BJ (cell line): ENCODE results near the gene LILRB4. TPM values are rescaled to one million over a fixed set of nuclear protein-coding genes. Genes with fewer than 3 reads are reported as not detected.

Source experiments
- CTCF ChIA-PET: fragments of 350-600 bp; formaldehyde crosslinking; extraction: SDS; loops from one replicate; lab custom pipeline; 2021; ENCODE audit warnings: antibody characterized with exemption, inconsistent platforms; lab: Yijun Ruan, JAX
- POLR2A ChIA-PET: fragments of 300-600 bp; sonication (Branson Sonifier 250); formaldehyde crosslinking; extraction: SDS; loops from one replicate; lab custom pipeline; 2021; ENCODE audit warnings: antibody characterized with exemption; lab: Charles Lee
- DNase-seq: peaks from one replicate; pipeline ENCODE4 v3.0.0-alpha.2; 2011; ENCODE audit warnings: low read depth
- H3K27me3 ChIP-seq: 2 replicates; pipeline ENCODE4 v1.6.0; 2011; ENCODE audit warnings: low read length; ENCODE audit not compliant: control insufficient read depth, insufficient read depth
- H3K36me3 ChIP-seq: 2 replicates; pipeline ENCODE4 v1.5.1; 2011; ENCODE audit warnings: low read length; ENCODE audit not compliant: control insufficient read depth, insufficient read depth
- H3K4me3 ChIP-seq: 2 replicates; pipeline ENCODE4 v1.5.1; 2011; ENCODE audit warnings: low read depth, mild to moderate bottlenecking, control low read depth, low read length
- CTCF ChIP-seq: IDR thresholded peaks from 2 replicates; pipeline ENCODE4 v1.5.1; 2011; ENCODE audit warnings: low read depth, mild to moderate bottlenecking, control low read depth, inconsistent platforms, low read length, moderate library complexity; ENCODE audit not compliant: insufficient read depth
- polyA plus RNA-seq: library from polyadenylated mRNA; depleted of rRNA; stranded (reverse); fragments of >200 nt; gene quantifications from 2 replicates; pipeline ENCODE4 v1.2.3, GENCODE V29; 2011

LILRB4 gene
- polyA plus RNA-seq, 1 experiment: not detected

DNA sequence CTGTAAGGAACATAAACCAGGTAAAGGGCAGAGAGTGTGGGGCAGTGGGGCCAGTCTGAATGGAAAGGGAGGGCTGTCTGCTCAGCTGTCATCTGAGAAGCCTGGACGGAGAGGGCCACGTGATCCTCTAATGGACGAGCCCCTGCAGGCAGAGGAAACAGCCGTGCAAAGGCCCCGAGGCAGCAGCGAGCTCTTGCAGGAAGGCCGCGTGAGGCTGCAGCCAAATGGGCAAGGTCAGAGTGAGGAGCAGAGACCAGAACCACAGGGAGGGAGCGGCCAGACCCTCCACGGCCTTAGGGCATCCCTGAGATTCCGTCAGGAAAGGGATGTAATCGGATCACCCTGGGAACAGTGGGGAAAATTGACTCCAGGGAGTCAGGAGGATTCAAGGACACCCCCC is 4.4 kb downstream of the LILRB4 start:
- ChIA-PET CTCF (no interaction called here), POLR2A (no interaction called here)
- DNase-seq: no peak
- no peak overlapping the region for H3K4me3 ChIP-seq
- no peaks in the 10 kb centered on the region for H3K36me3 ChIP-seq
- TF ChIP-seq CTCF: no peak
- H3K27me3 ChIP-seq: no peaks in the 10 kb centered on the region

DNA sequence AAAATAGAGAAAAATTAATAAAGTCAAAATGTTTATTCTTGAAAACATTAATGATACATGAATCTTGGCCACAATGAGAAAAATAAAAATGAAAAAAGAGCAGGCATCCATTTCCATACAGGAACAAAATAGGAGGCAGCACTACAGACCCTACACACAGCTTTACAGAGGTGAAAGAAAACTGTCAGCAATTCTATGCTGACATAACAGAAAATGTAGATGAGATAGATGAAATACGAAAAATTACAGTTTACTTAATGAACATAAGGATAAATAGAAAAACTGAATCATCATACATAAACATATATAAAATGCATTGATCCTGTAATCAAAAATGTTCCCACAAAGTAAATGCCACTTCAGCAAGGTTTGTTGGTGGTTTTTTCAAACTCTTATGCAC is 5.6 kb downstream of the LILRB4 start:
- ChIA-PET POLR2A (no interaction called here), CTCF (no interaction called here)

GRCh38 chr19:54670576-54671357 is 8.0 kb downstream of the LILRB4 start:
- POLR2A ChIA-PET: no interaction called here
- H3K27me3 ChIP-seq: no peaks in the 10 kb centered on the region
- DNase-seq: no peak
- TF ChIP-seq CTCF: no peak
- H3K4me3 ChIP-seq: no peak overlapping the region
- CTCF ChIA-PET: no interaction called here
- no peaks in the 10 kb centered on the region for H3K36me3 ChIP-seq

More for the DNA sequence above, 5.6 kb downstream of the LILRB4 start:
- no peak overlapping the region for H3K4me3 ChIP-seq
- no peaks in the 10 kb centered on the region for H3K36me3 ChIP-seq
- TF ChIP-seq CTCF: no peak
- H3K27me3 ChIP-seq: no peaks in the 10 kb centered on the region
- no peak for DNase-seq

DNA sequence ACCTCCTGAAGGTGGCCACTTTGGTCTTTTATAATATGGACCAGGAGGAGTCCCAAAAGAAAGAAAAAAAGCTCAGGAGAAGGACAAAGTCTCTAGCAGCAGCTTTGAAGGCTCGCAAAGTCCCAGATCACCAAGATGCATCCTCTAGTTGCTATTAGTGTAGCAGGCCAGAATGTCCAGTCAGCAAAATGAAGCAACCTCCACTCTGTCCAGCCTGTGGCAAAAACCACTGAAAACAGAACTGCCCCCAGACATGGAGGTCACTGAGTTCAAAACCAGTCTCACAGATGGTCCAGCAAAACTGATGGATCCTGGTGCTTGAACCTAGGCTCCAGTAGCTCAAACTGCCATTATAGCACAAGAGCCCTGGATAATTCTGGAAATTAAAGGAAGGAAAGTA is 10.4 kb downstream of the LILRB4 start:
- POLR2A ChIA-PET: no interaction called here
- Histone ChIP-seq H3K4me3 (no peak overlapping the region), H3K36me3 (no peaks in the 10 kb centered on the region), H3K27me3 (no peaks in the 10 kb centered on the region)
- TF ChIP-seq CTCF: no peak
- CTCF ChIA-PET: interaction anchor here (0.8 to 6.0 kb wide), 3 partner anchors 8 to 487 kb away, joined by 3 to 46 read pairs (median 4); no protein-coding TSS in a partner anchor
- DNase-seq: no peak

DNA sequence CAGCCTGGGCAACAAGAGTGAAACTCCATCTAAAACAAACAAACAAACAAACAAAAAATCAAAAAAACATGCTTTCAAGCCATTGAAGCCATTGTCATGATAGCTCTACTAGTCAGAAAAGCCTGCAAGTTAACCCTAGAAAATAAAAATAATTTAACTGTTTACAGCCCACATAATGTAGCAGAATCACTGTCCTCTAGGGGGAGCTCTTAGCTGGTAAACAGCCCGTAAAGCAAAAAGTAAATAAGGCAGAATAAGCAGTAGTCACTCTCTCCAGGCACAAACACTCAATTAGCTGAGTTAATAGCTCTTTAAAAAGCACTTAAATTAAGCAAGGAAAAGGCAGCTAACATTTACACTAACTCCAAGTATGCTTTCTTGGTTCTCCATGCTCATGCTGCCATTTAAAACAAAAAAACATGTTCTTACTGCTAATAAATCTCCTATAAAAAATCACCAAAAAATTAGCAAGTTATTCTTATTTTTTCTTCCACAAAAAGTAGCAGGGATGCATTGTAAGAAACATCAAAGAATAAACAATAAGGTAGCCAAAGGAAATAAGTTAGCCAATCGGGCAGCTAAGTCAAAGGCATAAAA is 11.3 kb downstream of the LILRB4 start:
- Histone ChIP-seq H3K36me3 (no peaks in the 10 kb centered on the region), H3K27me3 (no peaks in the 10 kb centered on the region), H3K4me3 (no peak overlapping the region)
- CTCF ChIA-PET: interaction anchor here (0.7 to 6.0 kb wide), 6 partner anchors 9 to 486 kb away, joined by 3 to 46 read pairs (median 3); no protein-coding TSS in a partner anchor
- POLR2A ChIA-PET: no interaction called here
- DNase-seq: no peak
- peak; percentile 48 for TF ChIP-seq CTCF
